Activated CD8-positive, alpha-beta T cell treated with anti-CD3 and anti-CD28 coated beads for 36 hours (primary cell): ENCODE measurements around the gene NEK1. TPM values are rescaled to one million over a fixed set of nuclear protein-coding genes. Genes with fewer than 3 reads are reported as not detected.

ENCODE experiments used
- ATAC-seq: fragments of 200-7000 bp; cut with Tn5 transposase; one replicate; pipeline ENCODE4 v1.10.0; 2021; ENCODE audit warnings: mild to moderate bottlenecking, moderate library complexity
- CTCF ChIA-PET: fragments of 350-600 bp; sonication (Branson Sonifier 250); formaldehyde crosslinking; loops from one replicate; lab custom pipeline; 2021; ENCODE audit warnings: antibody characterized with exemption; lab: Charles Lee
- POLR2A ChIA-PET: fragments of 350-600 bp; sonication (Branson Sonifier 250); formaldehyde crosslinking; loops from one replicate; lab custom pipeline; 2021; ENCODE audit warnings: antibody characterized with exemption; lab: Charles Lee
- DNase-seq: peaks from one replicate; pipeline ENCODE4 v3.0.0-alpha.2; 2020
- H3K27ac Mint-ChIP-seq: one replicate; pipeline ENCODE4 v1.8.0; 2021; ENCODE audit warnings: mild to moderate bottlenecking, mixed read lengths
- H3K27me3 Mint-ChIP-seq: one replicate; pipeline ENCODE4 v1.8.0; 2021; ENCODE audit warnings: mixed read lengths
- H3K36me3 Mint-ChIP-seq: one replicate; pipeline ENCODE4 v1.8.0; 2021; ENCODE audit warnings: low read depth, mixed read lengths
- H3K4me1 Mint-ChIP-seq: one replicate; pipeline ENCODE4 v1.8.0; 2021; ENCODE audit warnings: low read depth, mixed read lengths
- H3K4me3 Mint-ChIP-seq: one replicate; pipeline ENCODE4 v1.8.0; 2021; ENCODE audit warnings: mild to moderate bottlenecking, moderate library complexity, mixed read lengths
- H3K9me3 Mint-ChIP-seq: one replicate; pipeline ENCODE4 v1.8.0; 2021; ENCODE audit warnings: mixed read lengths
- intact Hi-C: fragments of 100-400 bp; cut with micrococcal nuclease; formaldehyde crosslinking; loops from one replicate; pipeline ENCODE4 v1.10.0; 2022
- total RNA-seq, 2 experiments: library from RNA; stranded (reverse); gene quantifications; one replicate each; pipeline ENCODE4 v1.2.3, GENCODE V29; 2021
- TF ChIP-seq, protein P1 (sequence below): fragments of 200-600 bp; IDR thresholded peaks from one replicate; pipeline ENCODE4 v1.8.0; 2022; ENCODE audit warnings: antibody characterized with exemption, mild to moderate bottlenecking

NEK1 gene
- total RNA-seq, 2 experiments from 2014 or later: 12.0 to 13.6 TPM

- ChIA-PET POLR2A (interaction anchor here (0.6 to 0.7 kb wide), 2 partner anchors 10 to 132 kb away, joined by 3 to 4 read pairs; no protein-coding TSS in a partner anchor), CTCF (no interaction called here)
- intact Hi-C loops: no loop called here
- TF ChIP-seq, protein P1, sequence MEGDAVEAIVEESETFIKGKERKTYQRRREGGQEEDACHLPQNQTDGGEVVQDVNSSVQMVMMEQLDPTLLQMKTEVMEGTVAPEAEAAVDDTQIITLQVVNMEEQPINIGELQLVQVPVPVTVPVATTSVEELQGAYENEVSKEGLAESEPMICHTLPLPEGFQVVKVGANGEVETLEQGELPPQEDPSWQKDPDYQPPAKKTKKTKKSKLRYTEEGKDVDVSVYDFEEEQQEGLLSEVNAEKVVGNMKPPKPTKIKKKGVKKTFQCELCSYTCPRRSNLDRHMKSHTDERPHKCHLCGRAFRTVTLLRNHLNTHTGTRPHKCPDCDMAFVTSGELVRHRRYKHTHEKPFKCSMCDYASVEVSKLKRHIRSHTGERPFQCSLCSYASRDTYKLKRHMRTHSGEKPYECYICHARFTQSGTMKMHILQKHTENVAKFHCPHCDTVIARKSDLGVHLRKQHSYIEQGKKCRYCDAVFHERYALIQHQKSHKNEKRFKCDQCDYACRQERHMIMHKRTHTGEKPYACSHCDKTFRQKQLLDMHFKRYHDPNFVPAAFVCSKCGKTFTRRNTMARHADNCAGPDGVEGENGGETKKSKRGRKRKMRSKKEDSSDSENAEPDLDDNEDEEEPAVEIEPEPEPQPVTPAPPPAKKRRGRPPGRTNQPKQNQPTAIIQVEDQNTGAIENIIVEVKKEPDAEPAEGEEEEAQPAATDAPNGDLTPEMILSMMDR: no peak
- Mint-ChIP-seq H3K9me3 (no peaks in the 10 kb centered on the region), H3K36me3 (peaks cover 12% of the 10 kb centered on the region), H3K27ac (no peak overlapping the region), H3K4me1 (no peaks in the 10 kb centered on the region), H3K27me3 (no peaks in the 10 kb centered on the region), H3K4me3 (no peak overlapping the region)
- DNase-seq (no peak), ATAC-seq (no peak)
Measured at GRCh38 chr4:169400832-169401231, 211.6 kb downstream of the NEK1 start.

- Mint-ChIP-seq H3K4me3 (no peak overlapping the region), H3K9me3 (no peaks in the 10 kb centered on the region), H3K36me3 (peaks cover 12% of the 10 kb centered on the region), H3K27me3 (no peaks in the 10 kb centered on the region), H3K27ac (no peak overlapping the region), H3K4me1 (no peaks in the 10 kb centered on the region)
- POLR2A ChIA-PET: no interaction called here
- ATAC-seq (no peak), DNase-seq (no peak)
- CTCF ChIA-PET: no interaction called here
- intact Hi-C loops: no loop called here
- TF ChIP-seq, protein P1: no peak
Measured at GRCh38 chr4:169399976-169400767, 212.2 kb downstream of the NEK1 start.

- no peak for ATAC-seq
- intact Hi-C loops: no loop called here
- Mint-ChIP-seq H3K36me3 (peaks cover 10% of the 10 kb centered on the region), H3K27me3 (no peaks in the 10 kb centered on the region), H3K27ac (no peak overlapping the region), H3K9me3 (no peaks in the 10 kb centered on the region), H3K4me1 (no peaks in the 10 kb centered on the region), H3K4me3 (no peak overlapping the region)
- ChIA-PET CTCF (no interaction called here), POLR2A (interaction anchor here (0.5 kb wide), 1 partner anchor 136 kb away, joined by 3 read pairs; no protein-coding TSS in a partner anchor)
- DNase-seq: no peak
- TF ChIP-seq, protein P1: no peak
Measured at GRCh38 chr4:169398316-169398715, 214.1 kb downstream of the NEK1 start.

GRCh38 chr4:169397762-169398161 is 214.6 kb downstream of the NEK1 start:
- H3K4me1 Mint-ChIP-seq: no peaks in the 10 kb centered on the region
- no peak overlapping the region for H3K4me3 Mint-ChIP-seq
- ChIA-PET POLR2A (interaction anchor here (0.5 kb wide), 1 partner anchor 137 kb away, joined by 3 read pairs; no protein-coding TSS in a partner anchor), CTCF (no interaction called here)
- peaks cover 10% of the 10 kb centered on the region for H3K36me3 Mint-ChIP-seq
- ATAC-seq: no peak
- DNase-seq: no peak
- TF ChIP-seq, protein P1: no peak
- intact Hi-C loops: no loop called here
- H3K27ac Mint-ChIP-seq: no peak overlapping the region
- H3K9me3 Mint-ChIP-seq: no peaks in the 10 kb centered on the region
- no peaks in the 10 kb centered on the region for H3K27me3 Mint-ChIP-seq

DNA sequence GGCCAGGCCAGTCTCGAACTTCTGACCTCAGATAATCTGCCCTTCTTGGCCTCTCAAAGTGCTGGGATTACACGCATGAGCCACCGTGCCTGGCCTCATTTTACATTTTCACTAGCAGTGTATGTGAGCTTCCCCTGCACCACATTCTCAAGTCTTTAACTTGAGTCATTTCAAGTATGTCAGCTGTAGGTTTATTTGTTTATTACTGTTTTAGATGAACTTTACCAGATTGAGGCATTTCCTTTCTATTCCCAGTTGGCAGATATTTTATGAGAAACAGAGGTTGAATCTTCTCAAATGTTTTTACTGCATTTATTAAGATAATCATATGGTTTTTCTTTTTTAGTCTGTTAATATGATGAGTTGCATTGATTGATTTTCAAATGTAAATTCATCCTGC is 227.0 kb downstream of the NEK1 start:
- CTCF ChIA-PET: no interaction called here
- intact Hi-C loops: no loop called here

More for the DNA sequence above, 227.0 kb downstream of the NEK1 start:
- TF ChIP-seq, protein P1: no peak
- H3K4me3 Mint-ChIP-seq: no peak overlapping the region
- POLR2A ChIA-PET: no interaction called here
- H3K27ac Mint-ChIP-seq: no peak overlapping the region
- H3K36me3 Mint-ChIP-seq: no peaks in the 10 kb centered on the region
- H3K27me3 Mint-ChIP-seq: no peaks in the 10 kb centered on the region
- DNase-seq (no peak), ATAC-seq (no peak)
- no peaks in the 10 kb centered on the region for H3K4me1 Mint-ChIP-seq
- H3K9me3 Mint-ChIP-seq: peaks cover 7% of the 10 kb centered on the region
